Ectodermal cell (in vitro differentiated cells): Measurements from ENCODE around the gene CHMP2B.
"Not testable (repeated sequence)": the region's sequence is repeated elsewhere in the genome, so short reads cannot be mapped to it uniquely, and the experiment has no call there.

Experiments used
- H3K27ac ChIP-seq: 2 replicates; pipeline ENCODE4 v1.7.0; 2013; ENCODE audit warnings: mild to moderate bottlenecking, low read depth, low read length; ENCODE audit not compliant: insufficient read depth, poor library complexity, severe bottlenecking
- H3K27me3 ChIP-seq: 2 replicates; pipeline ENCODE4 v1.7.0; 2013; ENCODE audit warnings: mild to moderate bottlenecking, low read length; ENCODE audit not compliant: insufficient read depth, control insufficient read depth, poor library complexity, severe bottlenecking
- H3K36me3 ChIP-seq: one replicate; pipeline ENCODE4 v1.7.0; 2013; ENCODE audit warnings: low read length; ENCODE audit not compliant: control insufficient read depth, insufficient read depth
- H3K4me1 ChIP-seq: one replicate; pipeline ENCODE4 v1.7.0; 2013; ENCODE audit warnings: low read length; ENCODE audit not compliant: control insufficient read depth, insufficient read depth
- H3K4me3 ChIP-seq: 2 replicates; pipeline ENCODE4 v1.7.0; 2013; ENCODE audit warnings: low read depth, low read length, control low read depth; ENCODE audit not compliant: insufficient read depth
- H3K9me3 ChIP-seq: 2 replicates; pipeline ENCODE4 v1.7.0; 2013; ENCODE audit warnings: mild to moderate bottlenecking, low read length, moderate library complexity; ENCODE audit not compliant: control insufficient read depth
- WGBS, 2 experiments: methylation state at CpG; one replicate each; pipeline ENCODE4 v1.1.7; 2013; ENCODE audit warnings: missing lambda C conversion rate in 2 of 2; 5-methylcytosine and 5-hydroxymethylcytosine counted together

CHMP2B gene

DNA sequence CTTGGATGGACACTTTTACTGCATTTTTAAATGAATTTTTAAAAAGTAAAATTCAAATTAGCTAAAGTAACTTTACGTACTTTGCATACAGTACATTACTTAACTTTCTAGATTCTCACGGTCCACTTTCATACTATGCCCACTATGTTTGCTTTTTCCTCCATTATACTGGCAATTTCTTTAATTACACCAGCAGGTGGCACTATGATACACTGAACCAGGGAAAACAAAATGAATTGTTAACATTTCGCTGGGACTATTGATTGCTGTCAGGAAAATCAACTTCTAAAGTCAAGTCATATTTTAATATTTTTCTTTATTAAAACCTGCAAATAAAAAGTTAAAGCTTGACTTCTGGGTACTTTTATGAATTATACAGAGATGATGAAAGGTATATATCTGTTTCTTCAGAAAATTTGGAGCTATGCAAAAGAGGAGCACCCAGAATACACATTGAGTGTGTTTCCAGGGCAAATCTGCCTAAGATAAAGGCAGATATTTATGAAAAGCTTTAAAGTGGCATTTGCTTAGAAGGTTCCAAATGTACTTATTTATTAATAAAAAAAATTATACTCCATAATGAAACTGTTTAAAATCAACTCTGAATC, 71.1 kb downstream of the CHMP2B start:
- H3K27me3 ChIP-seq, result no peaks in the 10 kb centered on the region
- WGBS, 2 experiments, result 30 to 41% methylated on average over 2 of the region's 3 CpGs
- H3K36me3 ChIP-seq, result no peaks in the 10 kb centered on the region
- no peaks in the 10 kb centered on the region for H3K4me1 ChIP-seq
- no peak overlapping the region for H3K27ac ChIP-seq
- no peak overlapping the region for H3K4me3 ChIP-seq
- H3K9me3 ChIP-seq, result no peaks in the 10 kb centered on the region

DNA sequence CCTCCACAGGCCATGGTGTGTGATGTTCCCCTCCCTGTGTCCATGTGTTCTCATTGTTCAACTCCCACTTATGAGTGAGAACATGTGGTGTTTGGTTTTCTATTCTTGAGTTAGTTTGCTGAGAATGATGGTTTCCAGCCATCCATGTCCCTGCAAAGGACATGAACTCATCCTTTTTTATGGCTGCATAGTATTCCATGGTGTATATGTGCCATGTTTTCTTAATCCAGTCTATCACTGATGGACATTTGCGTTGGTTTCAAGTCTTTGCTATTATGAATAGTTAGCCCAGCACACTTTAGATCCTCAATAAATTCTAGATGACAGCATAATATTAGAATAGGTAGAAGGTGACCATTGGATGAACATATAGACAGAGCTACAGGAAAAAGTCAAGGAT, 77.9 kb downstream of the CHMP2B start:
- not testable (repeated sequence) for H3K4me3 ChIP-seq, H3K9me3 ChIP-seq, H3K36me3 ChIP-seq, H3K27me3 ChIP-seq, H3K27ac ChIP-seq, H3K4me1 ChIP-seq
- WGBS, 2 experiments, result 100% methylated on average over 1 of the region's 1 CpG; no CpG with 5 or more reads in 1 of the 2 experiments
